NB4 (cell line): ENCODE measurements around the gene RAVER2.

Source experiments
- POLR2A ChIP-seq: IDR thresholded peaks from 2 replicates; pipeline ENCODE4 v1.6.1; 2011; ENCODE audit warnings: mild to moderate bottlenecking; ENCODE audit not compliant: insufficient read length; ENCODE audit errors: extremely low read depth
- TF ChIP-seq, protein P1 (sequence below): IDR thresholded peaks from one replicate; pipeline ENCODE4 v1.5.1; 2012; ENCODE audit warnings: low read depth, low read length
- TF ChIP-seq, protein P2 (sequence below): IDR thresholded peaks from 2 replicates; pipeline ENCODE4 v1.6.1; 2011; ENCODE audit warnings: low read depth, low read length

DNA sequence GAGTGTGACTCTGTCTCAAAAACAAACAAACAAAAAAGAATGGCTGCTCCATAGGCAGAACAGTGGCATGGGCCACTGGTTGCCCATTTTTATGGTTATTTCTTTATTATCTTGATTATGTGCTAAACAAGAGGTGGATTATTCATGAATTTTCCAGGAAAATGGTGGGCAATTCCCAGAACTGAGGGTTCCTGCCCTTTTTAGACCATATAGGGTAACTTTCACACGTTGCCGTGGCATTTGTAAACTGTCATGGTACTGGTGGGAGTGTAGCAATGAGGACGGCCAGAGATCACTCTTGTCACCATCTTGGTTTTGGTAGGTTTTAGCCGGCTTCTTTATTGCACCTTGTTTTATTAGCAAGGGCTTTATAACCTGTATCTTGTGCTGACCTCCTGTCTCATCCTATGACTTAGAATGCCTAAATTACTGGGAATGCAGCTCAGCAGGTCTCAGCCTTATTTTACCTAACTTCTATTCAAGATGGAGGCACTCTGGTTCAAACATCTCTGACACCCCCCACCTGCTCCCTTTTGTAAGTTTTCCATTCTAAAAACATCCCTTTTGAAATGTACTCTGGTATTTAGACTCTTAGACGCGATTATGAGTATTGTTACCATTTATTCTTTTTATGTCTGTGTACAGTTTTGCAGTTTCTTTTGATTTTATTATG lies 57.1 kb downstream of the RAVER2 start:
- TF ChIP-seq, protein P1, sequence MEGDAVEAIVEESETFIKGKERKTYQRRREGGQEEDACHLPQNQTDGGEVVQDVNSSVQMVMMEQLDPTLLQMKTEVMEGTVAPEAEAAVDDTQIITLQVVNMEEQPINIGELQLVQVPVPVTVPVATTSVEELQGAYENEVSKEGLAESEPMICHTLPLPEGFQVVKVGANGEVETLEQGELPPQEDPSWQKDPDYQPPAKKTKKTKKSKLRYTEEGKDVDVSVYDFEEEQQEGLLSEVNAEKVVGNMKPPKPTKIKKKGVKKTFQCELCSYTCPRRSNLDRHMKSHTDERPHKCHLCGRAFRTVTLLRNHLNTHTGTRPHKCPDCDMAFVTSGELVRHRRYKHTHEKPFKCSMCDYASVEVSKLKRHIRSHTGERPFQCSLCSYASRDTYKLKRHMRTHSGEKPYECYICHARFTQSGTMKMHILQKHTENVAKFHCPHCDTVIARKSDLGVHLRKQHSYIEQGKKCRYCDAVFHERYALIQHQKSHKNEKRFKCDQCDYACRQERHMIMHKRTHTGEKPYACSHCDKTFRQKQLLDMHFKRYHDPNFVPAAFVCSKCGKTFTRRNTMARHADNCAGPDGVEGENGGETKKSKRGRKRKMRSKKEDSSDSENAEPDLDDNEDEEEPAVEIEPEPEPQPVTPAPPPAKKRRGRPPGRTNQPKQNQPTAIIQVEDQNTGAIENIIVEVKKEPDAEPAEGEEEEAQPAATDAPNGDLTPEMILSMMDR: no peak
- TF ChIP-seq POLR2A: no peak
- TF ChIP-seq, protein P2, sequence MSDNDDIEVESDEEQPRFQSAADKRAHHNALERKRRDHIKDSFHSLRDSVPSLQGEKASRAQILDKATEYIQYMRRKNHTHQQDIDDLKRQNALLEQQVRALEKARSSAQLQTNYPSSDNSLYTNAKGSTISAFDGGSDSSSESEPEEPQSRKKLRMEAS: no peak
